Measurements from ENCODE around the gene PUM2.

PUM2 gene

GRCh38 chr2:20343128-20343527, 7.5 kb downstream of the PUM2 start:
- DNase-seq: no peak

GRCh38 chr2:20339012-20339411, 11.6 kb downstream of the PUM2 start:
- DNase-seq: no peak

- peak; percentile 18 to 35 for DNase-seq
Measured at GRCh38 chr2:20334605-20335203, 15.9 kb downstream of the PUM2 start.

GRCh38 chr2:20333738-20334137, 16.9 kb downstream of the PUM2 start:
- no peak for DNase-seq

- DNase-seq: no peak
Measured at GRCh38 chr2:20330192-20330591, 20.5 kb downstream of the PUM2 start.

GRCh38 chr2:20327370-20327769, 23.3 kb downstream of the PUM2 start:
- DNase-seq: no peak

- DNase-seq: peak; percentile 52 to 56
Measured at GRCh38 chr2:20326163-20326780, 24.4 kb downstream of the PUM2 start.

- no peak for DNase-seq
Measured at GRCh38 chr2:20322527-20323300, 27.9 kb downstream of the PUM2 start.

- no peak for DNase-seq
Measured at GRCh38 chr2:20317690-20318089, 33.0 kb downstream of the PUM2 start.

GRCh38 chr2:20317197-20317596, 33.4 kb downstream of the PUM2 start:
- DNase-seq: no peak

- no peak for DNase-seq
Measured at GRCh38 chr2:20314562-20315501, 35.8 kb downstream of the PUM2 start.

GRCh38 chr2:20313659-20314058, 37.0 kb downstream of the PUM2 start:
- no peak for DNase-seq

GRCh38 chr2:20309001-20309400, 41.6 kb downstream of the PUM2 start:
- no peak for DNase-seq

- DNase-seq: no peak
Measured at GRCh38 chr2:20307311-20307710, 43.3 kb downstream of the PUM2 start.

- DNase-seq: no peak
Measured at GRCh38 chr2:20304411-20304810, 46.2 kb downstream of the PUM2 start.

- no peak for DNase-seq
Measured at GRCh38 chr2:20303966-20304365, 46.7 kb downstream of the PUM2 start.

- no peak for DNase-seq
Measured at GRCh38 chr2:20302019-20302418, 48.6 kb downstream of the PUM2 start.

GRCh38 chr2:20300656-20301055, 50.0 kb downstream of the PUM2 start:
- no peak for DNase-seq

- peak; percentile 5 to 15 for DNase-seq
Measured at GRCh38 chr2:20299113-20299512, 51.5 kb downstream of the PUM2 start.

GRCh38 chr2:20294231-20294630, 56.4 kb downstream of the PUM2 start:
- no peak for DNase-seq

- no peak for DNase-seq
Measured at GRCh38 chr2:20292984-20293383, 57.7 kb downstream of the PUM2 start.

GRCh38 chr2:20291846-20292408, 58.7 kb downstream of the PUM2 start:
- no peak for DNase-seq

Measured in inflammatory macrophage (primary cell).